Activated naive CD4-positive, alpha-beta T cell treated with anti-CD3 and anti-CD28 coated beads, Interleukin-2, amount 50 U/mL, for 24 hours (primary cell): ENCODE data around the gene RERE.
A peak's percentile ranks its signal among the peaks of the same experiment; 100 is the strongest.

ENCODE experiments used
- H3K27ac Mint-ChIP-seq: one replicate; pipeline ENCODE4 v1.8.0; 2021; ENCODE audit warnings: mild to moderate bottlenecking, mixed read lengths
- H3K27me3 Mint-ChIP-seq: one replicate; pipeline ENCODE4 v1.8.0; 2021; ENCODE audit warnings: mixed read lengths
- H3K36me3 Mint-ChIP-seq: one replicate; pipeline ENCODE4 v1.8.0; 2021; ENCODE audit warnings: mixed read lengths
- H3K4me1 Mint-ChIP-seq: one replicate; pipeline ENCODE4 v1.8.0; 2021; ENCODE audit warnings: mixed read lengths
- H3K4me3 Mint-ChIP-seq: one replicate; pipeline ENCODE4 v1.8.0; 2021; ENCODE audit warnings: mild to moderate bottlenecking, mixed read lengths
- H3K9me3 Mint-ChIP-seq: one replicate; pipeline ENCODE4 v1.8.0; 2021; ENCODE audit warnings: mixed read lengths

Gene RERE

GRCh38 chr1:8560611-8561544 is 256.6 kb downstream of the RERE start:
- Mint-ChIP-seq H3K9me3 (no peaks in the 10 kb centered on the region), H3K27me3 (no peaks in the 10 kb centered on the region)

DNA sequence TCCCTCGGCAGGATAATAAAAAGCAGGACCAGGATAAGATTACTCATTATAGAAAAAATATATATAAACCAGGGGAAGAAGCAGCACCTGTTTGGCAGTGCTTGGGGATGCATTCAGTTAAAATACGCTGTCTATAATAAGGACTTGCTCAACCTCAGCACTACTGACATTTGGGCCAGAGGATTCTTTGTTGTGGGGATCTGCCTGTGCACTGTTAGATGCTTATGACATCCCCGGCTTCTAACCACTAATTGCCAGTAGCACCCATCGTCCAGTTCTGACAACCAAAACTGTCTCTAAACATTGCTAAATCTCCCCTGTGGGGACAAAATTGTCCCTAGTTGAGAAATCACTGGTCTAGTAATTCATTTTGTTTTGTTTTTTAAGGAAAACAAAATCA is 257.4 kb downstream of the RERE start:
- Mint-ChIP-seq H3K4me3 (no peak overlapping the region), H3K4me1 (peaks cover 31% of the 10 kb centered on the region), H3K27me3 (no peaks in the 10 kb centered on the region), H3K36me3 (peaks cover 7% of the 10 kb centered on the region), H3K9me3 (no peaks in the 10 kb centered on the region), H3K27ac (no peak overlapping the region)

More at GRCh38 chr1:8560611-8561544, 256.6 kb downstream of the RERE start:
- Mint-ChIP-seq H3K27ac (no peak overlapping the region), H3K4me1 (peaks cover 22% of the 10 kb centered on the region), H3K4me3 (no peak overlapping the region), H3K36me3 (peaks cover 3% of the 10 kb centered on the region)

GRCh38 chr1:8555582-8555981 is 261.9 kb downstream of the RERE start:
- H3K4me3 Mint-ChIP-seq = no peak overlapping the region
- H3K36me3 Mint-ChIP-seq = peaks cover 11% of the 10 kb centered on the region
- no peaks in the 10 kb centered on the region for H3K27me3 Mint-ChIP-seq
- H3K9me3 Mint-ChIP-seq = no peaks in the 10 kb centered on the region
- H3K4me1 Mint-ChIP-seq = peaks cover 41% of the 10 kb centered on the region
- H3K27ac Mint-ChIP-seq = peak overlapping the region; percentile 69

GRCh38 chr1:8554956-8555534 is 262.4 kb downstream of the RERE start:
- Mint-ChIP-seq H3K4me1 (peaks cover 41% of the 10 kb centered on the region), H3K9me3 (no peaks in the 10 kb centered on the region), H3K4me3 (no peak overlapping the region), H3K27me3 (no peaks in the 10 kb centered on the region), H3K36me3 (peaks cover 11% of the 10 kb centered on the region), H3K27ac (no peak overlapping the region)

- Mint-ChIP-seq H3K9me3 (no peaks in the 10 kb centered on the region), H3K27ac (no peak overlapping the region), H3K4me1 (peaks cover 44% of the 10 kb centered on the region), H3K36me3 (peaks cover 11% of the 10 kb centered on the region), H3K27me3 (no peaks in the 10 kb centered on the region), H3K4me3 (no peak overlapping the region)
Observed at GRCh38 chr1:8552820-8553397, 264.5 kb downstream of the RERE start.

- no peak overlapping the region for H3K4me3 Mint-ChIP-seq
- peaks cover 44% of the 10 kb centered on the region for H3K4me1 Mint-ChIP-seq
- H3K27me3 Mint-ChIP-seq = no peaks in the 10 kb centered on the region
- peak overlapping the region; percentile 37 for H3K27ac Mint-ChIP-seq
- H3K9me3 Mint-ChIP-seq = no peaks in the 10 kb centered on the region
- peaks cover 11% of the 10 kb centered on the region for H3K36me3 Mint-ChIP-seq
Observed at GRCh38 chr1:8551613-8552489, 265.6 kb downstream of the RERE start.

GRCh38 chr1:8551057-8551456 is 266.4 kb downstream of the RERE start:
- H3K27ac Mint-ChIP-seq = no peak overlapping the region
- H3K36me3 Mint-ChIP-seq = peaks cover 9% of the 10 kb centered on the region
- no peak overlapping the region for H3K4me3 Mint-ChIP-seq
- H3K27me3 Mint-ChIP-seq = no peaks in the 10 kb centered on the region
- H3K9me3 Mint-ChIP-seq = no peaks in the 10 kb centered on the region
- H3K4me1 Mint-ChIP-seq = peaks cover 44% of the 10 kb centered on the region

GRCh38 chr1:8547791-8548190 is 269.6 kb downstream of the RERE start:
- H3K27ac Mint-ChIP-seq = no peak overlapping the region
- H3K4me1 Mint-ChIP-seq = peaks cover 30% of the 10 kb centered on the region
- H3K4me3 Mint-ChIP-seq = no peak overlapping the region
- peaks cover 13% of the 10 kb centered on the region for H3K36me3 Mint-ChIP-seq
- H3K27me3 Mint-ChIP-seq = no peaks in the 10 kb centered on the region
- H3K9me3 Mint-ChIP-seq = peaks cover 7% of the 10 kb centered on the region

DNA sequence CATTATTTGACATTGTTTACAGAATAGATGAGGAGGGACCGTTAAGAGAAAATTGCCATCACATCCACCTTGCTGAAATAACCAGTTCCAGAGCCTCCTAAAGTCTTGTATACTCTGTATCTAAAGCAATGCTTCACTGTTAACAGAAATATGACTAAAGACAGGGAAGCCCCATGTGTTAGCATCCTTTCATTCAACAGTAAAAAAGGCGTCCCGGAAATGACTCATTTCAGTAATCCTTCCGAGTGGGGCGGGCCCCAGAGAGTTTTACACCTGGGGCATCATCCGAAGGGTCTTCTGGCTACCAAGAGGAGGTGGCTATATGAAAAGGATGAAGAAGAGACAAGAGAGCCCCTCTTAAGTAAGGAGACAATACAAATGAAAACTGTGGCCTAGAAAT is 272.4 kb downstream of the RERE start:
- Mint-ChIP-seq H3K27me3 (no peaks in the 10 kb centered on the region), H3K27ac (no peak overlapping the region), H3K4me1 (peaks cover 22% of the 10 kb centered on the region), H3K36me3 (peaks cover 17% of the 10 kb centered on the region), H3K4me3 (no peak overlapping the region), H3K9me3 (peaks cover 7% of the 10 kb centered on the region)

- H3K4me1 Mint-ChIP-seq = peaks cover 22% of the 10 kb centered on the region
- H3K36me3 Mint-ChIP-seq = peaks cover 17% of the 10 kb centered on the region
- H3K9me3 Mint-ChIP-seq = peaks cover 7% of the 10 kb centered on the region
- no peaks in the 10 kb centered on the region for H3K27me3 Mint-ChIP-seq
- H3K27ac Mint-ChIP-seq = no peak overlapping the region
- H3K4me3 Mint-ChIP-seq = no peak overlapping the region
Observed at GRCh38 chr1:8544644-8545043, 272.8 kb downstream of the RERE start.

- H3K27ac Mint-ChIP-seq = no peak overlapping the region
- no peak overlapping the region for H3K4me3 Mint-ChIP-seq
- peaks cover 28% of the 10 kb centered on the region for H3K4me1 Mint-ChIP-seq
- H3K36me3 Mint-ChIP-seq = peaks cover 17% of the 10 kb centered on the region
- H3K9me3 Mint-ChIP-seq = peaks cover 7% of the 10 kb centered on the region
- no peaks in the 10 kb centered on the region for H3K27me3 Mint-ChIP-seq
Observed at GRCh38 chr1:8543965-8544364, 273.5 kb downstream of the RERE start.

DNA sequence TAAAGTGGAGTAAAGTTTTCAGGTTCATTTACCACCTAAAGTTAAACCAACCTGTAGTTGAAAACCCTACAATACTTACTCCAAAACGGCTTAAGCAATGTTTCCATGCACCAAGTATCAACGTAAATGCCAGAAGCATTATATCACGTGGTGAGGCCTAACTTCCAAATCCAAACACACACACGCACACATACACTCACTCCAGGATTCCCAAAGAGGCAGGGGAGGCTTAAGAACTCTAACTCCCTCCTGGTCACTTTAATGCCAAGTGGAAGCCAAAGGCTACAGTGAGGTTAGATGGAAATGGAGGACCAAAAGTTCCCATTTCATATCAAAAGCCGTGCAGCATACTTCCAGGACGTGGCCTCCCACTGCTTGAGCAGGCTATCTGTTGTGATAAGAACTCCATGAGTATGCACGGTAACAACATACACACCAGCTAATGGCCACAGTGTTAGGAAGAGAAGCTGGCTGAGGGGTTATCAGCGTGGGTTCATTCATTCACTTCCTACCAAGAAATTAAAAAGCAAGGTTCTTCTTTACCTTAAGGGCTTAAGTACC is 275.4 kb downstream of the RERE start:
- H3K4me1 Mint-ChIP-seq = peaks cover 37% of the 10 kb centered on the region
- no peak overlapping the region for H3K4me3 Mint-ChIP-seq
- H3K9me3 Mint-ChIP-seq = peaks cover 7% of the 10 kb centered on the region
- no peaks in the 10 kb centered on the region for H3K27me3 Mint-ChIP-seq
- no peak overlapping the region for H3K27ac Mint-ChIP-seq
- peaks cover 17% of the 10 kb centered on the region for H3K36me3 Mint-ChIP-seq

DNA sequence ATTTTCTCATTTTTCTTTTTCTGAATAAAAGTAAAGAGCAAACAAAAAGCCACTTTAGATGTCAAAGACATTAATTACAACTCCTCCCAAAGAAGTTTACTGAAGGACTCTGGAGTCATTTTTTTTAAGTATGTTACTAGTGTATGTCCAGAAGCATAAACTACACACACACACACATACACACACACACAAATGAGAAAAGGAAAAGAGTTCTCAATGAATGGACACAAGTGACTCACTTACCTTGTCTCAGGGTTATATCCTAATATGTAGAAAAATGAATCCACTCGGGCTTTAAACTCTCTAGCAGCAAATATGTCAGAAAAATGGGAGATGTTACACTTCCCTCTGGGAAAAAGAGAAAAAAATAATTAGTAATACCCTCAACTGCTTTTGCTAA is 276.5 kb downstream of the RERE start:
- peaks cover 40% of the 10 kb centered on the region for H3K4me1 Mint-ChIP-seq
- peak overlapping the region; percentile 95 for H3K27ac Mint-ChIP-seq
- peaks cover 17% of the 10 kb centered on the region for H3K36me3 Mint-ChIP-seq
- no peaks in the 10 kb centered on the region for H3K27me3 Mint-ChIP-seq
- H3K4me3 Mint-ChIP-seq = no peak overlapping the region
- peaks cover 7% of the 10 kb centered on the region for H3K9me3 Mint-ChIP-seq

DNA sequence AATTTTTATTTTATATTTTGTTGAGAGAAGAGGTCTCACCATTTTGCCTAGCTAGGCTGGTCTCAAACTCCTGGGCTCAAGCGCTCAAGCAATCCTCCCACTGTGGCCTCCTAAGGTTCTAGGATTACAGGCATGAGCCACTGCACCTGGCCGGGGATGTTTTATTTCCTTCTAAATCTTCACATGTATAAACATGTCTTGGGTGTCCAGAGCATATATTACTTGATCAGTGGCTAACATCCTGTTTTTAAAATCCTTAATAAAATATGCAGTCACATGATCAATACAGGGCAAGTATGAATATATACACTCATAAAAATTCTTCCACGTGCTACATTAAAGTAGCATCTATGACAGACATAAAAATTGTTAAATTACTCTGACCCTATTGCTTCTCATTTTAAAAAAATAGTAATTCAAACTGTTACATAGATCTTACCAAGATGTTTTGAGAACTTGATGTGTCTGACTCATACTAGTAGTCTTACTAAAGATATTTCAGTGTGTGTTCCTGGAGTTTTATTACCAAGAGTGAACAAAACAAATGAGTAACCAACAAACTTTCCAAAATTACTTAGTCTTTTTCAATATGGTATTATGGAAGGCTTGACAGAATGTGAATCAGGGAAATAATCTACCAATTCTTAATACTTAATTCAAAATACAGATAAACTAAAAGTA is 277.0 kb downstream of the RERE start:
- H3K36me3 Mint-ChIP-seq = peaks cover 18% of the 10 kb centered on the region
- peak overlapping the region; percentile 68 for H3K4me3 Mint-ChIP-seq
- H3K4me1 Mint-ChIP-seq = peaks cover 43% of the 10 kb centered on the region

More for the DNA sequence above, 277.0 kb downstream of the RERE start:
- Mint-ChIP-seq H3K9me3 (peaks cover 7% of the 10 kb centered on the region), H3K27ac (peak overlapping the region; percentile 95), H3K27me3 (no peaks in the 10 kb centered on the region)
